SIG-M5 (cell line): ENCODE data around the gene ZNF787.

Experiments used
- DNase-seq: peaks from one replicate; lab custom pipeline; 2025; lab: John Stamatoyannopoulos, UW

Gene ZNF787

GRCh38 chr19:56144376-56144775 is 23.3 kb upstream of the ZNF787 start:
- DNase-seq = no peak

- no peak for DNase-seq
These were observed 21.9 kb upstream of the ZNF787 start for GRCh38 chr19:56142897-56143434.

DNA sequence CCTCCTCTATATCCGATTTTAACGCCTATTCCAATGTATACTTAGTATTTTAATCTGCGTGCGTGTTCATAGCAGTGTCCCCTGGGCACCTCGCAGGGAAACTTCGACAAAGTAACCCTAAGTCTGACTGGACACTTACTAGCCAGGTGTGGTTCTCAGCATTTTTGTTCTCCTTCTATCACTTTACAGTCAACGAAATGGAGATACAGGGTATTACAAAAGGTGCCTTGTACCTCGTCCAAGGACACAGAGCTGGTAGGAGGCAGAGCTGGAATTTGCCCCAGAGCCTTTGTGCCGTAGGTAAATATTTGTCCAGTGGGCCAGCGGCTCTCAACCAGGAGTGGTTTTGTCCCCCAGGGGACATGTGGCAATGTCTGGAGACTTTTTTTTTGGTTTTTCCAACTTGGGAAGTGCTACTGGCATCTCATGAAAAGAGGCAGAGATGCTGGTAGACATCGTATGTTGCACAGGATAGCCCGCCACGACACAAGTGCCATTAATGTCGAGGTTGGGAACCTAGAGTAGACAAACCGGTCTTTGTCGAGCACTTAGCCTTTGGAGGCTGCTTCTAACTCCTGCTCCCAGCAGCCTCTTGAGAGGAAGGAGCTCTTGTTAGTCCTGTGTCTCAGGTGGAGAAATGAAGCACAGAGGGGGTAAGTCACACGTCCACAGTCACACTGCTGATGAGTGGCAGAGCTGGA is 21.1 kb upstream of the ZNF787 start:
- no peak for DNase-seq

DNA sequence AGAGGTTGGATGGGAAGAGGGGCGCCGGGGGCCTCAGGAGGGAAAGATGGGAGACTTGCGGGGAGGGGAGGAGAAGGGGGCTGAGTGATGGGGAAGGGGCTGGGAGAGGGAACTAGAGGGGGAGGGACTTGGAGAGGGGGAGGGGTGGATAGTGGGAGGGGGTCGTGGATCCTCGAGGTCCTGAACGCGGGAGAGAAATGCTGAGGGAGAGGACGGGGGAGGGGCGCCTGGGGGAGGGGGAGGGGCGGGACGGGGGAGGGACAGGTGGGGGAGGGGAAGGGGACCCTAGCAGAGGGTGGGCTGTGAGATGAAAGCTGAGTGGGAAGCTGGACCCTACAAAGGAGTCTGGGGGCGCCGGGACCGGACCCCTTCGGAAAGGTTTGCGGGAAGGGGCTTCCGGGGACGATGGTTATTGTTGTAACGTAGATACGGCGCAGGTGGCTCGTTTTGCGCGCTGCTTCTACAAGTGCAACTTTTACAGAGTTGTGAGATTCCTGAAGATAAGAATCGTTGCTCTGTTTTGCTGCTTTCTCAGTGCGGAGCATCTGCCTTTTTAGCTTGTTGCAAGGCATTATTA is 20.4 kb upstream of the ZNF787 start:
- no peak for DNase-seq

DNA sequence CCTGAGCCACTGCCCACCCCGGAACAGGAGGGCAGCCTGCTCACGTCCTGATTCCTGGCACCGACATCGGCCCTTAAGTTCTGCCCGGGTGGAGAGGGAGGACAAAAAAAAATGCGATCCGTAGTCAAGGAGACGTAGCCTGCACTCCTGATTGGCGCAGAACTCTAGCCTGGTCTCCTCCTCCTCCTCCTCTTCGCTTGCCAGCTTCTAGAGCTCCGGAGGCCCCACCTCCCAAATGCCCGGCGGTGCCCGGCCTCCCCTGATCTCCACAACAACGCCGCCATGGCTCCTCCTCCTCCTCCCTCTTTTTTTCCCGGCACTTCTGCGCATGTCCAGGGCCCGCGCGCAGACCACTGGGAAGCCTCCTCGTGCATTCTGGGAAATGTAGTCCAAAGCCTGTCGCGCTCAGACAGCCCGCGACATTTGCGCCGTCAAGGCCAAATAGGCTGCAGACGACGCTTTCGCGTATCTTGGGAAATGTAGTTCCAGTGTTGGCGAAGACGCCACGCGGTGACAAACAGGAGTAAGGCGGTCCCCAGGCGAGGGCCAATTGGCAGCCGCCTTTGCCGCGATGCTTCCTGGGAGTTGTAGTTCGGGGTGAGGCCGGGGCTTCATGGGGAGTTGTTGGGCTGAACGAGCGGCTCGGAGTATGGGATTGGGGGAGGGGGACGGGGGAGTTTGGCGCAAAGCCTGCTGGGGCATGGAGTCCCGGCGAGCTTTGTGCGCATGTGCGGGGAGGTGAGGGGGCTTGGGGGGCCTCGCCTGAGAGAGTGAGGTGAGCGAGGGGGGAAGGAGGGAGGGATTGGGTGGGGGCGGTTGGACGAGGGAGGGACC is 19.7 kb upstream of the ZNF787 start, which contains the start of gene ZNF444:
TSS of gene ZNF444 (plus strand) at position 705 of the 834 bp plus-strand sequence. CDS start 5,625 bp downstream, outside the sequence.
- peak; percentile 93 for DNase-seq

DNA sequence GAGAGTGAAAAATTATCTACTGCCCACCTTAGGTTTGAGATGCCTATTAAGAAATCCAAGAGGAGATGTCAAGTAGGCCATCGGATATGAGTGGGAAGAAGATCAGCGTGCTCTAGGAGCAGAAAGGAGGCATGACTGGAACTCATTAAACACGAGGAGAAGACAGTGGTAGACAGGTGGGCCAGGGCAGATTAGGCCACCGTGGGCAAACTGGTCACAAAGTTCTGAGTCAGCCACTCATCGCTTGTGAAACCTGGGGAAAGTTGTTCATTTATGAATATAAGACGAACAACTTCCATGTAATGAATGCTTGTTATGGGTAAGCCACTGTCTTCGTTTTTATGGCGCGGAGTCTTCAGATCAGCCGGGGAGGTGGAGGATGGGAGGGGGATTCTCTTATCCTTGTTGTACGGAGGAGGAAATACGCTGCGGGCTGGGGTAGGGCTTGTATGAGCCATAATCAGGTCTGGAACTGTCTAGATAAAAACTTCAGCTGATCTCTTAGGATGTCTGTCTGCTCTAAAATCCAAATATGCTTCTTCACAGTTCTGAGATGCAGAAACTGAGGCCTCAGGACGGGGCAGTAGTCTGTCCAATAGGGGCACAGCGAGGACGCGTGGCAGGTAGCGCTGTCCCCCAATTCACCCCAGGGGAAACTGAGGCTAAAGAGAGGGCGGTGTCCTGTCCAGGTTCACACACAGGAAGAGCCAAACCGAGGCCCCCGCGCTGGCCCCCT is 18.9 kb upstream of the ZNF787 start:
- DNase-seq = no peak

DNA sequence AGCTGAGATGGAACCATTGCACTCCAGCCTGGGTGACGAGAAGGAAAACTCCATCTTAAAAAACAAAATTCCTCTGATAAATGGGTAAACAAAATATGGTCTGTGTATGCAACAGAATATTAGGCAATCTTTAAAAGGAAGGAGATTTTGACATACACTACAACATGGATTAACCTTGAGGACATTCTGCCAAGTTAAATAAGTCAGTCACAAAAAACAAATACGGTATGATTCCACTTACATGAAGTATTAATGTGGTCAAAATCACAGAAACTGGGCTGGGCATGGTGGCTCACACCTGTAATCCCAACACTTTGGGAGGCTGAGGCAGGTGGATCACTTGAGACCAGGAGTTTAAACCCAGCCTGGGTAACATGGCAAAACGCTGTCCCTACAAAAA is 17.0 kb upstream of the ZNF787 start:
- DNase-seq = no peak

GRCh38 chr19:56137405-56137804 is 16.3 kb upstream of the ZNF787 start:
- no peak for DNase-seq

GRCh38 chr19:56136362-56136761 is 15.3 kb upstream of the ZNF787 start:
- DNase-seq = no peak

DNA sequence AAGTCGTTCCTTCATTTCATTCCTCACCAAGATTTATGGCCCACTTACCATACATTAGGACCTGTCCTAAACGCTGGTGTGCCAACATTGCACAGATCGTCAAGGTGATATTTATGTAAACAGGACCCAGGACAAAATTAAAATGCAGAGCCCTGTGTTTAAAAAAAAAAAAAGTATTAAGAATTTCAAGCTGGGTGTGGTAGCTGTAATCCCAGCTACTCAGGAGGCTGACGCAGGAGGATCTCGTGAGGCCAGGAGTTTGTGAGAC is 13.5 kb upstream of the ZNF787 start:
- no peak for DNase-seq

GRCh38 chr19:56133858-56134653 is 13.0 kb upstream of the ZNF787 start:
- DNase-seq = peak; percentile 18

DNA sequence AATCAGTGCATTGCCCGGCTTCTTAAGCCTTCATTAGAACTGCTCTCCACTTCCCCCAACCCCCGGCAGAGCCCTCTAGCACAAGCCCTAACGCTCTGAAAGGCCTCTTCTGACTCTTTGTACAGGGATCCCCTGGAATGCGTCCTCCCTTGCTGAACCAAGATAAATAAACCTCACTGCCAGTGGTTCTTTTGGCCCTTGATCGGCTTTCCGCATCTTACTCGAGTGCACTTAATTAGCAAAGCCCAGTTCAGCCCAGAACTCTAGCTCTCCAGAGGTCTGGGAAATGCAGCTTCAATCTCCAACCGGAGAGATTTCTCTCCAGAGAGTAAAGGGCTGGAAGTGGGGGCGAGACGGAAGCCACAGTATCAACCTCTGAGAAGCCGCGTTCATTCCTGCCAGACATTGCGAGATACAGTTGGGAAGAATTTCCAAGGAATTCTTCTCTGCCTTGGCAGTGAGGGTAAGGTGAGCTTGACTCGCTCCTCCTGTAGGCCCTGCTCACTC is 11.3 kb upstream of the ZNF787 start:
- no peak for DNase-seq

DNA sequence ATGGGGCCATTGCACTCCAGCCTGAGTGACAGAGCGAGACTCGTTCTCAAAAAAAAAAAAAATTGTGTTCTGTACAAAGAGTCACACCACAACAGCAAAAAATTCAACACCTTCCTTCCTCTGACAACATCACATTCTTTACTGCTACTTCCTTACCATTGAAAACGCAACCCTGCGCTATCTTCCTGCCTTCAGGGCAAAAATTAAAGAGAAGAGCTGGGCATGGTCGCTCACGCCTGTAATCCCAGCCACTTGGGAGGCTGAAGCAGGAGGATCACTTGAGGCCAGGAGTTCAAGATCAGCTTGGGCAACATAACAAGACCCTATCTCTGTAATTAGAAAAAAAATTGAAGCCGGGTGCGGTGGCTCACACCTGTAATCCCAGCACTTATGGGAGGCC is 10.6 kb upstream of the ZNF787 start:
- DNase-seq = no peak

DNA sequence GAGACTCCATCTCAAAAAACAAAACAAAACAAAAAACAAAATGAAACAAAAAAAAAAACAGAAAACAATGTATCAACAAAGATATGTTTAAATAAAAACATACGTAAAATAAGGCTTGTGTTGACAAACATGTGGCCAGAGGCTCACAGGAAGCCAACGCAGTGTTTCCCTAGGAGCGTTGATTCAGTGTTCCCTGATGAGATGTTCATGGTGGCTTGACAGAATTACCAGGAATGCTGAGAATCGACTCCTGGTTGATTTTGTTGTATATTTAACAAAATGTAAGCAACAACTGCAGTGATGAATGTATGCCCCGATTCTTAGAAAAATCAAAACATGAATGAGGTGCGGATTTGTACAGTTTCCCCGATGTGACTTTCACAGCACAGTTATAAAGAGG is 8.9 kb upstream of the ZNF787 start:
- DNase-seq = no peak

GRCh38 chr19:56126983-56127780 is 6.1 kb upstream of the ZNF787 start:
- no peak for DNase-seq

- DNase-seq = no peak
These were observed 4.9 kb upstream of the ZNF787 start for GRCh38 chr19:56125806-56126590.

- DNase-seq = no peak
These were observed 3.5 kb upstream of the ZNF787 start for GRCh38 chr19:56124578-56124977.

GRCh38 chr19:56123266-56123891 is 2.3 kb upstream of the ZNF787 start:
- DNase-seq = no peak
